OCI-M1 (cell line): ENCODE results near the gene GDPD2.

ENCODE experiments used
- DNase-seq: peaks from one replicate; lab custom pipeline; 2025; lab: John Stamatoyannopoulos, UW

GDPD2 gene

DNA sequence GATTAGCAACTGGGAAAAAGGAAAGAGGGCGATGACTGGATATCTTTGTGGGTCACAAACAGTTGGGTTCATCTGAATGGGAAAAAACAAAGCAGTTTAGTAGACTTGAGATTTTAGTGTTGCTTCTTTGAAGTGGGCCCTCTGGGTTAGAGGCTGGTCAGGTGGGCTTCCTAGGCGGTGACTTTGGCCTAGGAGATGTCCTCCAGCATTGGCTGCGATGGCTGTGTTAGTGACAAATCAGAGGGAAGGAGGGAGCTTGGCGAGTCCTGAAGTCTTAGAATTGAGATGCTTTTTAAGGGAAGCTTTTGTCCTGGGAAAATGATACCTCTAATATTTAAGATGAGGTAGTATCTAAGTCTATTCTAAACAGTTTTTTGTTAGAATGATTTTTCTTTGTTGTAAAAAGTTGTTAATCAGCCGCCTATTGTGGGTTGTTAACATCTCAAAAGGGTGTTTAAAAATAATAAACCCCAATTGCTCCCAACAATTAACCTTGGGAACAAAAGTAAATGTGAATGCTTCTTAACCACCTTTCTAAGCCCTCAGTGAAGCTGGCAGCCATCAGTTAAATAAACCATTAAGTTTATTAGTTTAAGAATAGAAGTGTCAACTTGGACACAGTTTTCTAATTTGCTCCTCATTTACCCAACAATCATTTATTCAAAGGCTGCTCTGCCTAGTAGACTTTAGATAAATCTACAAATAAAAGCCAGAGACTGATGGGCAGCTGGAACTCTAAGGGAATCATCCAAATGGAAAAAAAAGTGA, 53.2 kb downstream of the GDPD2 start:
- DNase-seq = no peak

DNA sequence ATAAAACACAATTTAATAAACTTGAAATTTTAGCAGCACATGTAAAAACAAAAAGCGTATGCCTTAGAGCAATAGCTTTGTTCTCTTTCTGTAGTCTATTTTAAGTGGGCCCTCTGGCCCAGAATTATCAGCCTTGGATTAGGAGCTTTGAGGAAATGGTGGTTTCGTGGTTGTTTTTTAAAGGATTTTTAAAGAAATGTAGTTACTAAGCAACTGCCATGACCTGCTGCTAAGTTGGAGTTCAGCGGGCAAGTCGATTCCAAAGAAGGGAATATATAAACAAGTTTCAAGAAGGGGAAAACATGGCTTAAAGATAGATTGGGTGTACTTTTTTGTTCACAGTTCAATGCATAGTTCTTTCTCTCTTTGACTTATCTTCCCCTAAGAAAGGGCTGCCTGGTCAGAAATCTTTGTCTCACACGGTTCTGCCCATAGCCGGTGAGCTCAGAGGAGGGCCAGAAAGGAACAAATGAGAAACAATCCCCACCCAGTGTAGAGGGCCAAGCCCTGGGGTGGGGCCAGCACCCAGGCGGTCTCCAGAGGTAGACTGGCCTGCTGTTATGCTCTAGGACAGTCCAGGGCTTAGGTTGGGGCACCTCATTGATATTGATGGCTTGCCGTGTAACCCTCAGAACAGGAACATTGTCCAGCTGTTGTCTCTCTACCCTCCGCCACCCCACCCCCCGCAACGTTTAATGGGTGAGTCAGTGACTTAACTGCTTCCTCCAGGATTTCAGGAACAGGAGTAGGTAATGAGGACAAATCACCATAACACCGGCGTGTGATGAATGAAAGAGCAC, 54.0 kb downstream of the GDPD2 start:
- DNase-seq = peak; percentile 16

DNA sequence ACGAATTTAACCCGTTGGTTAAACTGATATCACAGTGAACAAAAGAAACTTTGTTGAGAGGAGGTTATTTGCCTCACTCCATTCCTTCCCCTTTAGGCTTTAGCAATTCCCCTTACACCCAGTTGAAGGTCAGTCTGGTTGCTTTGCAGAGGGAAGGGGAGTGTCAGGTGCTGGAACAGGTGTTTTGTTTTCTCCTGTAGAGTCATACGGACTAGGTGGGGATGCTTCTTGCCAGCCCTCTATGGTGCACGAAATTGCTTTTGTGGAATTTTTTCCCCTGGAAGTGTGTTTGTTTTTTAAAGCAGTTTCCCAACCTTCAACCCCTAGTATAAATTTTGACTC, 54.6 kb downstream of the GDPD2 start:
- DNase-seq = no peak

DNA sequence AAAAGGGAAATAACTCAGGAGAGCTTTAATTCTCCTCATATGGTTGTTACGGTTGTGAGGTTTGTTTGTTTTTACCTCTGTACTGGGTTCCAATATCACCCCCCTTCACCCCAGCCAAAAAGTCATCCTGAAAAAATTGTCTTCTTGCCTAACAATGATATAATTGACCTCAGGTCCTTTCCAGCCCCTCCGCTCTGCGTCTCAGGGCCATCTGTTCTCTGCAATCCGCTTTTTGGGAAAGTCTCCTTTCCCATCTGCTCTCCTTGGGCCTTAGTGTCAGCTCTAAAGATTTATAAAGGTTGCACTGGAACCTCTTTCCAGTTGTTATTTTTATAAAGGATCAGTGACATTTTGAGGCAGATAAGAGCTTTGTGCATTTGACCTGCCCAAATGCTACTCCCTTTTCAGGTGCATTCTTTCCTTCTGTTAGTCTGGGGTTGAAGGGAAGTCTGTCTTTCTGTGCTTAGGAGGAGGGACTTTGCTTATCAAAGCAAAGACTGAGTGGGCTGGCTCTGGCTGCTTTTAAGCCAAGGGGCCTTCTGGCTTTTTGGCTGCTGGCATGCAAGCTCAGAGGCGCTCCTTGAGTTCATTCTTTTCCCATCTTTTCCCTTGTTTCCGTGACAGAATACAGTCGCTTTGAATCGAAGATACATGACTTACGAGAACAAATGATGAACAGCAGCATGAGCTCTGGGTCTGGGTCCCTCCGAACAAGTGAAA, 55.6 kb downstream of the GDPD2 start:
- DNase-seq = no peak

DNA sequence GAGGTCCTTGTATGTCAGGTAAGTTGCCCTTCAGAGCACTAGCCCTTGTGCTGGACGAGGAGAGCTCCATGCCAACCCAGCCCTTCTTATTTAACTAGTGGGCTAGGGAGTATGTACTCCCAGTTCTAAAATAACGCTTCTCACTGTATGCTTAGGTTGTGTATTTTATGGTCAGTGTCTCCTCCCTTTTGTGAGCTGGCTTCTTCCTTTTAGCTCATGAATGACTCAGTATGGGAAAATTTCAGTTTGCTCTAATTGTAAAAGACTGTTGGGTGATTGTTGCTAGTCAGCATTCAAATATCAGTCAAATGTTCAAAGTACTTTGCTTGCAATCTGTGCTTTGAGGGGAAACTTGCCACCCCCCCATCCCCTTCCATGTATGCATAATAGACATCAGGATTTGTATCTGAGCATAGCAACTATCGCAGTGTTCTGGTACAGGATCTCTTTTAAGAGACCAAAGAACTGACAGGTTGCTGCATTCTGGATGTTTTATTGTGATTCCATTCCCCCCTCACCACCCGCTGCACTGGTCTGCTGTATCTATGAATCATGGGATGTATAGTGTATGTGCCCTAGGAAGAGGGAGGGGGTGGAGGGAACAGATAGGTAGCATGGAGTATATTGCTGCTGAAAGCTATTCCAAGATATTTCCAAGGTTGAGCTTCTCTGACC, 56.3 kb downstream of the GDPD2 start:
- DNase-seq = no peak

DNA sequence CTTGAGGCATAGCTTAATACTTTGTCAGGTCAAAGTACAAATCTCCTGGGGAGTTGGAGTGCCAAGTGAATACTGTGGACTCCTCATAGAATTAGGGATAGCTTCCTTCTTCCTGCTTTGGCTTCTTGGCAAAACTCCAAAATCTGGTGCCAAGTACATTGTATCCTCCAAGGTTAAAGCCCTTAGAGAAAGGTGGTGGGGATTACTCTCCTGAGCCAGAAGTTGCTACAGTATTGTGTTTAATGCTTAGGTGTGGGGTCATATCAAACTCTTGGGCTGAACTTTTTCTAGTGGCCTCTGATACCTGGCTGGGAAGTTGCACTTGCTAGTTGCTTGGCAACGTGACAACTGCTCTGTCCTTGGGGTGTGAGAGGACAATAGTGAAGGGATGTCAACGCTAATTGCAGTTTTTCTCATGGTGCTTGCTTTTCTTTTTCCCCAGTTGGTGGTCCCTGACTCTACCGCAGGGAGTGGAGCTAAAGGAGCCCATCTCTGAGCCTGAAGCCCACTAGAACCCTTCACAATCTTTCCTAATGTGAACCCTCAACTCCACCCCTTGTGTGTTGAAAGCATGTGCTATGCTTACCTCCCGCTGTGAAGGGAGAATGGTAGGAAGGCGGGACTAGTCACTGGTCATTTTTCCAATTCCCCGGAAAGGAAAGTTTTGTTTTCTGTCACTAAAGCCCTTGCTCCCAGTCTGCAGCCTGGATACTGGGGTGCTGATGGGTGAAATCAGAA, 57.0 kb downstream of the GDPD2 start:
- no peak for DNase-seq

DNA sequence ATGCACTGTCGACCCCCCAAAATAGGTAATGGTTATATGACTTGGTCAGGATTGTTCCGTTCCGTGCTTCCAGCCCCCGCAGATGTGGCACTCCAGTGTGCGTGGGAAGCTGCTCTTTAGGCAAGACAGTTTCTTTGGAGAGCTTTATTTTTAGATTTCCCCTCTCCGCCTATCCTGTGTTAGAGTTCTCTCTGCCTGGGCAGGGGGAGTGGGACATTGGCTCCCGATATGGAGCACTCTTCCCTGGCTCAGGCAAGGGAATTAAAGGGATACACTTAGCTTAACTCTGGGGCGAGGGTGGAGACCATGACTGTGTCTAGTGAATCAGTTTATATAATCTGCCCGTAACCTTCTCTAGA, 57.5 kb downstream of the GDPD2 start:
- DNase-seq = no peak

DNA sequence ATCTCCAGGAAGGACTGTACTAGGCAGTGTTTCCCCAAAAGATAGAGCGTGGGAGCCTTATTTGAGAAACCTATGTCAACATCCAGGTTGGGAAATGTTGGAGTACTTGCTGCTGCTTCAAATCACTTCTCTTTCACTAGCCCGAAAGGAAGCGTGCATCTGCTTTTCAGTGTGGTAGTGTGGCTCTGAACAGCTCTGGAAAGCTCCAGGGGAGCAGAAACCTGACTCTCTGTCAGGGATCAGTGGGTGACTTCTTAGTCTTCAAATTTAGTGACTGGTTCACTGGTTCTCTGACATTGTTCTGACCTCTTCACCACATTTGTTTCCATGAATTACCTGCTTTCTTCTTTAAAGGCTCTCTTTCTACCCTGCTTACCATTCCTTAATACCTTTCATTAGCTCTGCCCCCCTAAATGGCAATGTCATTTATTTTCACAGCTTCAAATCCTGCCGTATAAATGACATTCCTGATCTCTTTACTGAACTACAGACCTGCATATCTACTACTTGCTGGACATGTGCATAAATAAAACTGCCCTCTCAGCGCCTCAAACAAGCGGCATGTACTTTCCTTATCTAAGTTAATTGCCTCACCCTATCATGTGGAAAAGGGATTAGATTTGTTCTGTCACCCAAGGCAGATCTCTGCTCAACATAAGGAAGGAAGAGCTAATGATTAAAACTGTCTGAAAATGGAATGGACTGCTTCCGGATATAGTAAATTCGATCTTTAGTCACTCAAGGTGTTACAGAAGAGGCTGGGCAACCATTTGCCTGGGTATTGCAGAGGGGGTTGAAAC, 58.6 kb downstream of the GDPD2 start:
- no peak for DNase-seq

DNA sequence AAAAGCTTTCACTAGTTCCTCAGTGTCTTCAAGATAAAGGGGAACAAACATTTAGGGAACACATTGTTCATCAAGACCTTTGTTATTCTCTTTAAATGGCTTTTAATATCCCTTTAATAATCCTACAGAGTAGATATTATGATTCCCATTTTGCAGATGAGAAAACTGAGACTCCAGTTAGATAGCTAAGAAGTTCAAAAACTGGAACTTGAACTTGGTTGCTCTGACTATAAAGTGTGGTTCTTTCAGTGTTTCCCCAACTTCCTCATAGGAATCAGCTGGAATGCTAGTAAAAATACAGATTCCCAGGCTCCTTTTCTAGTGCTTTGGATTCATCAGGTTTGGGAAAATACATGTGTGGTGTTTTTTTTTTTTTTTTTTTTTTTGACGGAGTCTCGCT, 59.2 kb downstream of the GDPD2 start:
- DNase-seq = no peak
